Upper lobe of left lung (tissue), 6 donors: ENCODE data around the gene SNX21. TPM values are rescaled to one million over a fixed set of nuclear protein-coding genes. Genes with fewer than 3 reads are reported as not detected.
A peak's percentile ranks its signal among the peaks of the same experiment; 100 is the strongest.

Source experiments
- ATAC-seq, 2 donors: fragments of 200-7000 bp; cut with Tn5 transposase; one replicate each; pipeline ENCODE4 v1.9.1; 2022; ENCODE audit warnings: mild to moderate bottlenecking in 2 of 2, moderate library complexity in 2 of 2; ENCODE audit not compliant: low FRiP score in 2 of 2
- DNase-seq, 2 donors: peaks; one replicate each; pipeline ENCODE4 v3.0.0-alpha.2; 2019 to 2020
- H3K27ac ChIP-seq, 4 donors: fragments of 200-600 bp; sonication (generic); one replicate each; pipeline ENCODE4 v1.5.1; 2016 to 2019
- H3K27me3 ChIP-seq, 4 donors: fragments of 200-600 bp; sonication (generic); one replicate each; pipeline ENCODE4 v1.5.1; 2017 to 2019
- H3K36me3 ChIP-seq, 4 donors: fragments of 200-600 bp; sonication (generic); one replicate each; pipeline ENCODE4 v1.5.1; 2016 to 2019
- H3K4me1 ChIP-seq, 4 donors: fragments of 200-600 bp; sonication (generic); one replicate each; pipeline ENCODE4 v1.5.1; 2018 to 2019
- H3K4me3 ChIP-seq, 4 donors: fragments of 200-600 bp; sonication (generic); one replicate each; pipeline ENCODE4 v1.5.1; 2017 to 2019; ENCODE audit warnings: mild to moderate bottlenecking in 2 of 4, moderate library complexity in 1 of 4
- H3K9me3 ChIP-seq, 4 donors: fragments of 200-600 bp; sonication (generic); one replicate each; pipeline ENCODE4 v1.5.1; 2018 to 2019
- EP300 ChIP-seq, 4 donors: sonication (generic); formaldehyde crosslinking; IDR thresholded peaks; one replicate each; pipeline ENCODE4 v1.5.1; 2017; ENCODE audit warnings: antibody characterized with exemption in 4 of 4, control low read depth in 2 of 4
- POLR2A ChIP-seq, 4 donors: fragments of 450-650 bp; IDR thresholded peaks; one replicate each; pipeline ENCODE4 v1.5.1; 2016 to 2017; ENCODE audit warnings: antibody characterized with exemption in 4 of 4, mild to moderate bottlenecking in 2 of 4
- POLR2AphosphoS5 ChIP-seq, 2 donors: sonication (generic); formaldehyde crosslinking; IDR thresholded peaks; one replicate each; pipeline ENCODE4 v1.5.1; 2017; ENCODE audit warnings: antibody characterized with exemption in 2 of 2
- WGBS, 2 donors: methylation state at CpG; one replicate each; pipeline ENCODE4 v1.1.5; 2017 to 2018; 5-methylcytosine and 5-hydroxymethylcytosine counted together
- total RNA-seq, 6 donors: library from RNA; depleted of rRNA in 4 of 6; stranded (reverse); fragments of >200 nt in 4 of 6; gene quantifications; one replicate each; pipeline versions ENCODE4 v1.1.0 to v1.2.1, GENCODE V29; 2016 to 2021
- TF ChIP-seq, protein P1 (sequence below), 6 experiments: fragments of 450-650 bp in 4 of 6; fragments of 200-600 bp in 2 of 6; sonication (generic) in 2 of 6; IDR thresholded peaks; one replicate each; pipeline ENCODE4 v1.5.1; 2016 to 2019; ENCODE audit warnings: antibody characterized with exemption in 6 of 6
- donor health status: DM: no; HTN: no; CAD: no; lungs with moderate emphysema.
- donor health status: DM: no; HTN: yes; CAD: no; lungs with severe emphysema.

Gene SNX21
- total RNA-seq, 6 donors from 2014 or later, result 23.9 to 117 (median 52.9) TPM

DNA sequence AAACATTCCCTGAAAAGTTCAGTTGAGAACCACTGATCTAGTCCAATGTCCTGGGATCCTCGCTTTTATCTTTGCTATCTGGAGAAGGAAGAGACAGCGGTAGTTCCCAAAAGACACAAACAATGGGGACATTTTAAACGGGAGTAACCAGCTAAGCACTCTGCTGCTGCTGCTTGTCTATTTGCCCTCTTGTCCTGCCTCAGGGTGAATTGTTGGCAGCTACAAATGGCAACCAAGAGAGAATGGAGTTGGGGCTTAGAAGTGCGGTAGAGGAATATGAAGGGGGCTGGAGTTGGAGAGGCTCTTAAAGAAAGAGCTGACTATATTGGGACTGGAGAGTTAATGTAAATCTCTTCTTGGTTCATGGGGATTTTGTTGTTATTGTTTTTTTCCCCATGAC is 41.0 kb downstream of the SNX21 start:
- no peaks in the 10 kb centered on the region for H3K4me1 ChIP-seq
- H3K27ac ChIP-seq, result no peak overlapping the region
- H3K36me3 ChIP-seq, result peaks cover 5 to 23% (median 19%) of the 10 kb centered on the region in 4 donors
- ATAC-seq, result no peak
- no peaks in the 10 kb centered on the region for H3K9me3 ChIP-seq
- no peaks in the 10 kb centered on the region for H3K27me3 ChIP-seq
- no peak overlapping the region for H3K4me3 ChIP-seq
- WGBS, 2 donors, result 69 to 76% methylated on average over 4 of the region's 4 CpGs
- DNase-seq, result no peak
- no peak for TF ChIP-seq EP300 (IDR thresholded peaks at IDR 0.05)
- TF ChIP-seq, protein P1, sequence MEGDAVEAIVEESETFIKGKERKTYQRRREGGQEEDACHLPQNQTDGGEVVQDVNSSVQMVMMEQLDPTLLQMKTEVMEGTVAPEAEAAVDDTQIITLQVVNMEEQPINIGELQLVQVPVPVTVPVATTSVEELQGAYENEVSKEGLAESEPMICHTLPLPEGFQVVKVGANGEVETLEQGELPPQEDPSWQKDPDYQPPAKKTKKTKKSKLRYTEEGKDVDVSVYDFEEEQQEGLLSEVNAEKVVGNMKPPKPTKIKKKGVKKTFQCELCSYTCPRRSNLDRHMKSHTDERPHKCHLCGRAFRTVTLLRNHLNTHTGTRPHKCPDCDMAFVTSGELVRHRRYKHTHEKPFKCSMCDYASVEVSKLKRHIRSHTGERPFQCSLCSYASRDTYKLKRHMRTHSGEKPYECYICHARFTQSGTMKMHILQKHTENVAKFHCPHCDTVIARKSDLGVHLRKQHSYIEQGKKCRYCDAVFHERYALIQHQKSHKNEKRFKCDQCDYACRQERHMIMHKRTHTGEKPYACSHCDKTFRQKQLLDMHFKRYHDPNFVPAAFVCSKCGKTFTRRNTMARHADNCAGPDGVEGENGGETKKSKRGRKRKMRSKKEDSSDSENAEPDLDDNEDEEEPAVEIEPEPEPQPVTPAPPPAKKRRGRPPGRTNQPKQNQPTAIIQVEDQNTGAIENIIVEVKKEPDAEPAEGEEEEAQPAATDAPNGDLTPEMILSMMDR (IDR thresholded peaks at IDR 0.05), result no peak

DNA sequence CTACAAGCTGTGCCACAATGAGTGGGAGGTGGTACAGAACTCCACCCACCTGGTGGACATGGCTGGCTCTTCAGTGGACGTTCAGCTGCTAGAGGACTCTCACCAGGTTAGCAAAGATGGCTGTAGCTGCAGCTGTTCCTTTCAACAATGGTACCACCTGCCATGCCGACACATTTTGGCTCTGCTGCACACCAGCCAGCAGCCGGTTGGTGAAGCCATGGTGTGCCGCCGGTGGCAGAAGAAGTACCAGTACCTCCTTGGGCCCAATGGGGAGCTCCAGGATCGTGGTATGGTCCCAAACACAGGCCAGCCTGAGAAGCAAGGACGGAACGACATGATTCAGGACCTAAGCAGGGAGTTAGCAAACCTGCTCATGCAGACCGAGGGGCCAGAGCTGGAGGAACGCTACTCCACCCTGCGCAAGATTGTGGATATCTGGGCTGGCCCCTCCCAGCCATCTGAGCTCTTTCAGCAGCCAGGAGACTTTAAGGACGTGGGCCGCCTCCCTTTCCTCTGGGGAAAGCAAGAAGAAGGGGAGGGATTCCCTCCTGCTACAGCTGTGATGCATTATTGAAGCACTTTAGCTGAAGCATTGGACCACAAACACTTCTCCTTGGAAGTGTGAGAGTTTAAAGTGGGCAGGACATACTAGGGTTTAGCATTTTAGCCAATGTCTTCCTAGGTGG is 44.6 kb downstream of the SNX21 start:
- WGBS, 2 donors, result 86 to 94% methylated on average over 4 to 12 of the region's 13 CpGs
- no peaks in the 10 kb centered on the region for H3K27me3 ChIP-seq
- H3K27ac ChIP-seq, result no peak overlapping the region
- no peak for TF ChIP-seq POLR2AphosphoS5 (IDR thresholded peaks at IDR 0.05)
- no peak overlapping the region for H3K4me3 ChIP-seq
- H3K4me1 ChIP-seq, result peaks cover 7 to 17% (median 14%) of the 10 kb centered on the region in 4 donors
- H3K9me3 ChIP-seq, result no peaks in the 10 kb centered on the region
- ATAC-seq, result peak in 1 of 2 donors; percentile 60
- no peak for DNase-seq
- peaks cover 5 to 32% (median 24%) of the 10 kb centered on the region in 4 donors for H3K36me3 ChIP-seq

DNA sequence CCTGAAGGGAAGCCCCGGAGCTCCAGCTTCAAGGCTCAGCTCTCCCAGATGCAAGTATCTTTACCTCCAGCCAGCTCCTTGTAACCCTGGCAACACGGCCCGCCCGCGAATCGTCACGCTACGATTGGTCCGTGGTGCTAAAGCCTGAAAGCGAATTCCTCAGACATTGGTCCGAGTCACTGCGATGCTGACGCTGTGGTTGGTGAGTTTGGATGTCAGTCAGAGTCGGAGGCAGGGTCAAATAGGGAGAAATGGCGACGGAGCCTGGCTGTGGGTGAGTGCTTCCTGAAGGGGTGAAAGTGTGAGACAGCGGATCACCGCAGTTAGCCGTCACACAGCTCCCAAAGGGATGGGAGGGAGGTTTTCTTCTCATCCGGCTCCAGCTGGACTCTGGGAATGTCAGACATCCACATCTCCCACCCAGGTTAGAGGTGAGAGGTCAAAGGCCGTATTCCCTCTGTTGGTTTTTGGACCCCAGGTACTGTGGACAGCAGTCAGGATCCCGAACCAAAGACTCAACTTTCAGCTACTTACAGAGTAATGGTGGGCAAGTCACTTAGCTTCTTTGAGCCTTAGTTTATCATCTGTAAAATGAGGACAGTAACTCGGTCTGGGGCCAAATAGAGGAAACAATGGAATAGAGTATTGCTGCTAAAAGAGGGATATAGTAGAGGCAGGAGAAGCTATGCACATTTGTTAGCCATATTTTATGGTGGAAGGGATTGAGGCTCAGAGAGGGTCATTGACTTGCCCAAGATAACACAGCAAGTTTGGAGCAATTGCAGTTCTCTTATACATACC is 47.6 kb downstream of the SNX21 start, which contains the start of gene ZSWIM1:
ZSWIM1 (plus strand) TSS at position 240 of the 801 bp plus-strand sequence. CDS start 1,366 bp downstream, outside the sequence.
- TF ChIP-seq EP300 (IDR thresholded peaks at IDR 0.05) (no peak), POLR2A (IDR thresholded peaks at IDR 0.05) (peak in 3 of 4 donors; percentile 38 to 80 (median 43)), POLR2AphosphoS5 (IDR thresholded peaks at IDR 0.05) (peak; percentile 79 to 84)
- peak; percentile 98 to 99 for DNase-seq
- Histone ChIP-seq H3K27me3 (no peaks in the 10 kb centered on the region), H3K36me3 (peaks cover 5 to 56% (median 35%) of the 10 kb centered on the region in 4 donors), H3K4me1 (peaks cover 12 to 26% (median 17%) of the 10 kb centered on the region in 4 donors), H3K27ac (peak within 1 kb of the TSS; percentile 79 to 92 (median 88)), H3K9me3 (no peaks in the 10 kb centered on the region), H3K4me3 (peak within 1 kb of the TSS; percentile 55 to 74 (median 70))
- 1% methylated on average over 22 to 23 of the region's 23 CpGs for WGBS, 2 donors
- peak; percentile 97 for ATAC-seq

DNA sequence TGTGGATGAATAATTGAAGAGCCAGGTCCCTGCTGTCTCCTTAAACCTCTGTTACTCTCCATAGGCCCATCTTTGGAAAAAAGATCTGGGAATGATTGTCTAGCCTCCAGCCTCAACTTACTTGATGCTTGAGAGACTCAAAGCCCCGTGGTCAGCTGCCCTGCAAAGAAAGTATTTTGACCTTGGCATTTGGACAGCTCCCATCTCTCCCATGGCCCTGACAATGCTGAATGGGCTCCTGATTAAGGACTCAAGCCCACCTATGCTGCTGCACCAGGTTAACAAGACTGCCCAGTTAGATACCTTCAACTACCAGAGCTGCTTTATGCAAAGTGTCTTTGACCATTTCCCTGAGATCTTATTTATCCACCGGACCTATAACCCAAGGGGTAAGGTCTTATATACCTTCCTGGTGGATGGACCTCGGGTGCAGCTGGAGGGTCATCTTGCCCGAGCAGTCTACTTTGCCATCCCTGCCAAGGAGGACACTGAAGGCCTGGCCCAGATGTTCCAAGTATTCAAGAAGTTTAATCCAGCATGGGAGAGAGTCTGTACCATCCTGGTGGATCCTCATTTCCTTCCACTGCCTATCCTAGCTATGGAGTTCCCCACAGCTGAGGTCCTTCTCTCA is 49.0 kb downstream of the SNX21 start:
- ATAC-seq, result no peak
- 92 to 100% methylated on average over 1 to 4 of the region's 4 CpGs for WGBS, 2 donors
- Histone ChIP-seq H3K4me1 (peaks cover 12 to 26% (median 17%) of the 10 kb centered on the region in 4 donors), H3K36me3 (peaks cover 5 to 56% (median 28%) of the 10 kb centered on the region in 4 donors), H3K27ac (no peak overlapping the region), H3K4me3 (no peak overlapping the region), H3K9me3 (no peaks in the 10 kb centered on the region), H3K27me3 (no peaks in the 10 kb centered on the region)
- TF ChIP-seq POLR2AphosphoS5 (IDR thresholded peaks at IDR 0.05) (no peak), EP300 (IDR thresholded peaks at IDR 0.05) (no peak), POLR2A (IDR thresholded peaks at IDR 0.05) (no peak)
- TF ChIP-seq, protein P1 (IDR thresholded peaks at IDR 0.05), result no peak
- DNase-seq, result no peak

DNA sequence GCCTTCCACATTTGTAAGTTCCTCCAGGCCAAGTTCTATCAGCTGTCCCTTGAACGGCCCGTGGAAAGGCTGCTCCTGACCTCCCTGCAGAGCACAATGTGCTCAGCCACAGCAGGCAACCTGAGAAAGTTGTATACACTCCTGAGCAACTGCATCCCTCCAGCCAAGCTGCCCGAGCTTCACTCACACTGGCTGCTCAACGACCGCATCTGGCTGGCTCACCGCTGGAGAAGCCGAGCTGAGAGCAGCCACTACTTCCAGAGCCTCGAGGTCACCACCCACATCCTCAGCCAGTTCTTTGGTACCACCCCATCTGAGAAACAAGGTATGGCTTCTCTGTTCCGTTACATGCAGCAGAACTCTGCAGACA is 49.5 kb downstream of the SNX21 start:
- TF ChIP-seq EP300 (IDR thresholded peaks at IDR 0.05), result no peak
- no peak for TF ChIP-seq POLR2AphosphoS5 (IDR thresholded peaks at IDR 0.05)
- TF ChIP-seq POLR2A (IDR thresholded peaks at IDR 0.05), result no peak
- TF ChIP-seq, protein P1 (IDR thresholded peaks at IDR 0.05), result no peak
- DNase-seq (no peak), ATAC-seq (no peak)
- Histone ChIP-seq H3K4me3 (no peak overlapping the region), H3K4me1 (peaks cover 12 to 26% (median 17%) of the 10 kb centered on the region in 4 donors), H3K36me3 (peaks cover 1 to 52% (median 23%) of the 10 kb centered on the region in 4 donors), H3K27me3 (no peaks in the 10 kb centered on the region), H3K9me3 (no peaks in the 10 kb centered on the region), H3K27ac (no peak overlapping the region)
- WGBS, 2 donors, result 85 to 90% methylated on average over 7 to 9 of the region's 9 CpGs
